NCI-H2196 treated with DMSO at 0.1 percent for 48 hours (cell line): ENCODE measurements around the gene RPS18.
"Not testable (repeated sequence)": the region's sequence is repeated elsewhere in the genome, so short reads cannot be mapped to it uniquely, and the experiment has no call there.

Experiments used
- DNase-seq: peaks from one replicate; lab custom pipeline; 2025; ENCODE audit not compliant: unreplicated experiment; lab: John Stamatoyannopoulos, UW

The RPS18 gene

DNA sequence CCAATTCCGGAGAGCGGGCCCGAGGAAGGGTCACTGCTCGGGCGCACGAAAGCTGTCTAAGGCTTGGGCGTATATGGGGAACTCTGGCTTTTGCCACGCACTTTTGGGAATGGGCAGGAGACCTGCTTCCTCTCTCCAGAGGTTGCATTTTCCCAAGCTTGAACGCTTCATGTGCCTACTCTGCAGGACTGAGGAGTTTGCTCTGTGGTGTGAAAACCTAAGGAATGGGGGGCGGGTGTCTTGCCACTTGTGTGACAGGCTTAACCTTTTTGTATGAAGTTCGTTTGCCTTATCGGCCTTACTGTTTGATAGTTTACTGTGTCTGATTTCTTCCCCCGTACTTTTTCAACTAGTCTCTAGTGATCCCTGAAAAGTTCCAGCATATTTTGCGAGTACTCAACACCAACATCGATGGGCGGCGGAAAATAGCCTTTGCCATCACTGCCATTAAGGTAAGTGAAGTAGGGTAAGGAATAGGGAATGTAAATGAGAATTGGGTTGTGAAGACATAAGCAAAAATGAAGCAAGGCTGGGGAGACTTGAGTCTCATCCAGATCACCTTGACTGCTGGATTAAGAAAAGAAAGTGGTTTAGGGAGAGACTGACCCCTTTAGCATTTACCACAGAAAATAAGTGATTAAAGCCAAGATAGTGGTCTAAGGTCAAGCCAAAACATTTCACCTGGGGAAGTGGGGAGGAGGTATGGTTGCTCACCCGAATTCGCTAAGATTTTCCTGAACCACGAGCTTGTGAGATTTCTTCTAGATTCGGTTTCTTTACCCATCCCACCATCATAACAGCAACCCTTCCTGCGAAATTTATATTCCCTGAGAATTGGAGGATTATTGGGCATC, 627 bp downstream of the RPS18 start:
- DNase-seq = no peak

DNA sequence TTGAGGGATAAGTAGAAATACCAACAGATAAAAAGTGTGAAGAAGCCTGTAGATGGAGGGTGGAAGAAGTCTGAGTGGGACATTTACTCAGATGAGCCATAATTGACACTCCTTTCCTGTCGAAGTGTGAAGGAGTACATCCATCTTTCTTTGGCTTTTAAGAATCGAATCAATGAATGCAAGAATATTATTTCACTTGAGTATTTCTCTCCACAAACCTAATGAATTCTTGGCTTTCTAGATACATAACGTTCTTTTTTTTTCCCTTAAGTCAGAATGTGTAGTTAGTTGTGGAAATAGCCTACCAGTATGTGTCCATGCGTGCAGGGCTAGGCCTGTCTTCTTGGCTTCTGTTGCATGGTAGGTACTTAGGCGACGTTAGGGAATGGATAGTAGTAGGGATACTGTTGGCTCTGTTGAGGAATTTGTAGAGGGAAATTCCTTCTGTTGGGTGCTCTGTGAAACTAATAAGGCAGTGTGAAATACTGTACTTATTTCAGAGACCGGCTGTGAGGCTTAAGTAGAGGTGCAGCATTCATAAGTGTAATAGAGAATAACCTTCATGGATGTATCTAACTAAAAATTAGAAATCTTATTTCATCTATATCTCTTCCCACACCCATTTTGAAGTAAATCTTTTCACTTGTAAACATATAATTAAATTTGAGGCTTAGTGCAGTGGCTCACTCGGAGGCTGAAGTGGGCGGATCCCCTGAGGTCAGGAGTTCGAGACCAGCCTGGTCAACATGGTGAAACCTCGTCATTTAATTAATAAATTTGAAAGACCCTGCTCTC, 1.5 kb downstream of the RPS18 start:
- no peak for DNase-seq

DNA sequence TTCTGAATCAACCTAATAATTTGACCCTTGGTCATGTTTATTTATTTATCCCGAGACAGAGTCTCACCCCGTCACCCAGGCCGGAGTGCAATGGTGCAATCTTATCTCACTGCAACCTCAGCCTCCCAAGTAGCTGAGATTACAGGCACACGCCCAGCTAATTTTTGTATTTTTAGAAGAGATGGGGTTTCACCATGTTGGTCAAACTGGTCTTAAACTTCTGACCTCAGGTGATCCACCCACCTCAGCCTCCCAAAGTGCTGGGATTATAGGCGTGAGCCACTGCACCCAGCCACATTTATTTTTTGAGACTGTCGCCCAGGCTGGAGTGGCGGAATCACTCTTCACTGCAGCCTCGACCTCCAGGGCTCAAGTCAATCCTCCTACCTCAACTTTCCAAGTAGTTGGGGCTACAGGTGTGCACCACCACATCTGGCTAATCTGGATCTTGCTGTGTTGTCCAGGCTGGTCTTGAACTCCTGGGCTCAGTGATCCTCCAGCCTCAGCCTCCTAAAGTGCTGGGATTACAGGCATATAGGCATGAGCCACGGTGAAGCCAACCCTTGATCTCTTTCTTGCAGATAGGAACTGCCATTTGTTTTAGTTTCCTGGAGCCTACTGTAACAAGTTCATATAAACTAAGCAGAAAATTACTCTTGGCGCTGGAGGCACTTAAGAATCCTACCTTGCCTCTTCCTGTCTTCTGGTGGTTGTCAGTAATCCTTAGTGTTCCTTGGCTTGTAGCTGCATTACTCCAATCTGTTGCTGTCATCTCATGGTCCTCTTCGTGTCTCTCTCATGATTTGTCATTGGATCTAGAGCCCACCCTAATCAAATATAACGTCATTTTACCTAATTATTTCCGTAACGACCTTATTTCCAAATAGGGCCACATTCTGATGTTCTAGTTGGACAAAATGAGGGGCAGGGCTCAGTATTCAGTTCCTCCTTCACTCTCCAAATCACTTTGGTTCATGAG, 2.3 kb downstream of the RPS18 start:
- DNase-seq = no peak

DNA sequence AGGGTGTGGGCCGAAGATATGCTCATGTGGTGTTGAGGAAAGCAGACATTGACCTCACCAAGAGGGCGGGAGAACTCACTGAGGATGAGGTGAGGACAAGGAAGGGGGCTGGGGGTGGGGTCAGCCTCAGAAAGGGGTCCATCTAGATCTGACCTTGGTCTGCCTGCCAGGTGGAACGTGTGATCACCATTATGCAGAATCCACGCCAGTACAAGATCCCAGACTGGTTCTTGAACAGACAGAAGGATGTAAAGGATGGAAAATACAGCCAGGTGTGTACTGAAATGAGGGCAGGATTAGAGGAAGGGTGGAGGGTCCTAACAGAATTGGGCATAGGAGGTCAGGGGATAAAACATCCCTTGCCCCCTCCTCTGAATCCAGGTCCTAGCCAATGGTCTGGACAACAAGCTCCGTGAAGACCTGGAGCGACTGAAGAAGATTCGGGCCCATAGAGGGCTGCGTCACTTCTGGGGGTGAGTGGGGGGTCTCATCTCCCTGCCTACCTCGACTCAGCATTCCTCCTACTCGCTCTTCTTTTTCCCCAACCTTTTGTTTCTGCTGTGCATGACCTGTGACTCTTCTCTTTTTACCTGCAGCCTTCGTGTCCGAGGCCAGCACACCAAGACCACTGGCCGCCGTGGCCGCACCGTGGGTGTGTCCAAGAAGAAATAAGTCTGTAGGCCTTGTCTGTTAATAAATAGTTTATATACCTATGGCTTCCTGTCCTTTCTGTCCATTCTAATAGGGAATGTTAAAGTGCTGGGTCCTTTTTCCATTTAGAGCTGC, 4.1 kb downstream of the RPS18 start:
- DNase-seq = not testable (repeated sequence)

DNA sequence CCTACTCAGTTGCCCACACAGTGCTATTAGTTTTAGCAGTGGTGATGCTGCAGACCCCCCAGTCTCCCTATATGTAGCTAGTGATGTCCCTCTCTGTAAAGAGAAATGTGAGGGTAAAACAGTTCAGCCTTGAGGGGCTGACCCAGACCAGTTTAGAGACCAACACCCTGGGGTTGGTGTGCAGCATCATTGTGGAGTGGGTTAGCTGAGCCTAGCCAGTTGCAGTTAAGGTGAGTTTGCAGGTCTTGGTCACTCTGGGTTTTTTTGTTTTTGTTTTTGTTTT, 4.6 kb downstream of the RPS18 start:
- DNase-seq = no peak

DNA sequence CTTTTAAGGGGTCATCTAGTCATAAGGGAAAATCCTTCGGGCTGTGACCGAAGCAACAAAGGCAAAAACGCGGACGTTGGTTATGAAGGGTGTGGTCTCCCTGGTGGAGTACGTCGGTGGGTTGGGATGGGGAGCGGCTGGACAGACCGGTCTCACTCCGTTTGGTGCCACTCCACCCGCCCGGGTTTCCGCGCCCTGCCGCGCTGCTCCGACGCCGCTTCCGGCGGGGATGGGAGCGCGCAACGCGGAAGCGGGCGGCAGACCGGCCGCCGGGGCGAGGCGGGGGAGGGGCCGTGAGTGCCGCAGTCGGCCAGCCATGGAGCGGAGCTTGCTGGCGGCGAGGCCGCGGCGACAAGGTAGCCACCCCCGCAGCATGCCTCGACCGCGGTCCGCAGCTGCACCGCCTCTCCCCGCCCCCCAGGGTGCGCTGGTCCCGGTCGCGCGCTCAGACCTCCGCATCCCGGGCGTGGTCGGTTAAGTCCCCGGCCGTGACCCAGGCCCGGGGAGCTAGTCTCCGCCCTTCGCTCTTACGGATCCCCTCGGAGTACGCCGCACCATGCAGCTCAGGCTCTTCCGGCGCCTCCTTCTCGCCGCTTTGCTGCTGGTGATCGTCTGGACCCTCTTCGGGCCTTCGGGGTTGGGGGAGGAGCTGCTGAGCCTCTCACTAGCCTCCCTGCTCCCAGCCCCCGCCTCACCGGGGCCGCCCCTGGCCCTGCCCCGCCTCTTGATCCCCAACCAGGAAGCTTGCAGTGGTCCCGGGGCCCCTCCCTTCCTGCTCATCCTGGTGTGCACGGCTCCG, 5.2 kb downstream of the RPS18 start, which contains the start of gene B3GALT4:
TSS of gene B3GALT4 (plus strand) at position 260 of the 799 bp plus-strand sequence. CDS start at position 557, 297 bp downstream.
- DNase-seq = peak; percentile 51

DNA sequence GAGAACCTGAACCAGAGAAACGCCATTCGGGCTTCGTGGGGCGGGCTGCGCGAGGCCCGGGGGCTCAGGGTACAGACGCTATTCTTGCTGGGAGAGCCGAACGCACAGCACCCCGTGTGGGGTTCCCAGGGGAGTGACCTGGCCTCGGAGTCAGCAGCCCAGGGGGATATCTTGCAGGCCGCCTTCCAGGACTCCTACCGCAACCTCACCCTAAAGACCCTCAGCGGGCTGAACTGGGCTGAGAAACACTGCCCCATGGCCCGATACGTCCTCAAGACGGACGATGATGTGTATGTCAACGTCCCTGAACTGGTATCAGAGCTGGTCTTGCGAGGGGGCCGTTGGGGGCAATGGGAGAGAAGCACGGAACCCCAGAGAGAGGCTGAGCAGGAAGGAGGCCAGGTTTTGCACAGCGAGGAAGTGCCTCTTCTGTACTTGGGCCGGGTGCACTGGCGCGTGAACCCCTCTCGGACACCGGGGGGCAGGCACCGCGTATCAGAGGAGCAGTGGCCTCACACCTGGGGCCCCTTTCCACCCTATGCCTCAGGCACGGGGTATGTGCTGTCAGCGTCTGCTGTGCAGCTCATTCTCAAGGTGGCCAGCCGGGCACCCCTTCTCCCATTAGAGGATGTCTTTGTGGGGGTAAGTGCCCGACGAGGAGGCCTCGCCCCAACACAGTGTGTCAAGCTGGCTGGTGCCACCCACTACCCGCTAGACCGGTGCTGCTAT, 6.0 kb downstream of the RPS18 start:
- DNase-seq = no peak

DNA sequence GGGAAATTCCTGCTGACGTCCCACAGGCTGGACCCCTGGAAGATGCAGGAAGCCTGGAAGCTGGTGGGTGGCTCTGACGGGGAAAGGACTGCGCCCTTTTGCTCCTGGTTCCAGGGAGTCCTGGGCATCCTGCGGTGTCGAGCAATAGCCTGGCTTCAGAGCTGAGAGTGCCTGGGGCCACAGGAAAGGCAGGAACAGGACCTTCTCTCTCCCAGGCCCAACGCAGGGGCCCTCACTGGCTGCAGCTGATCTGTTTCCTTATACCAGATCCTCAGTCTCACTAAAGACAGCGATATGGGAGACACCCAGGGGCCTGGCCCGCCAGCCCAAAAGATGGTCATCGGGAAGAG, 6.5 kb downstream of the RPS18 start:
- no peak for DNase-seq

DNA sequence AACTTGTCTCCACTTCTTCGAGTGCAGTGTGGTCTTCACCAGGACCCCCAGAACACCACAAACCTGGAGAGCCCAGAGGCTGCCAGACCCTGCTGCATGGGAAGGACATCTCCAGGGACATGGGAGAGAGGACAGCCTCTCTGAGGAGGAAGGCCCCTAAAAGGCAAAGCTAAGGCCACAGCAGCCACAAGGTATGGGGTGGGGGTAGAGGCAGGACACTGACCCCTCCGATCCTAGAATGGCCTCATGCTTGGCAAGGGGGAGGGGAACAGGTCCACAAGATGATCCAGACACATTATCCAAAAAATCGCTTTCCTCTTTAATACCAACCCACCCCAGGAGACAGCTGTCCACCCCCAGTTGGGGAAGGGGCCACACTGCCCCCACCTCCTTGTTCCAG, 6.9 kb downstream of the RPS18 start:
- DNase-seq = no peak

DNA sequence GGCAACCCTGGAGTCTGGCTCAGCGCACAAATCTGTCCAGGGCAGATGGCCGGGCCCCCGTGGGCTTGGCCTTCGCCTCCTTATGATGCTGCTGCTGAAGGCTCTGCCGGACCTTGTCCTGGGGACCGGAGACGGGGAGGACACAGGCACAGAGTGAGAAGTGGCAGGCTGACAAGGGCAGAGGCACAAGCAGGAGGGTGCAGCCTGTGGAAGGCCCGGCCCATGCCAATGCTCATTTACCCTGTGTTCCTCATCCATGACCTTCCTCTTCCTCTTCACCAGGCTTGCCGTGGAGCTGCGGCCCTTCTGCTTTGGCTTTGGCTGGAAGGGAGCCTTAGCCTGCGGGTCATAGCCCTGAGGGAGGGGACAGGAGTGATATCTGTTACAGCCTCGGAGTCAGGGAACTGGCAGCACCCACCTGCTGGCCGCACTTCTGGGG, 7.4 kb downstream of the RPS18 start:
- DNase-seq = no peak

DNA sequence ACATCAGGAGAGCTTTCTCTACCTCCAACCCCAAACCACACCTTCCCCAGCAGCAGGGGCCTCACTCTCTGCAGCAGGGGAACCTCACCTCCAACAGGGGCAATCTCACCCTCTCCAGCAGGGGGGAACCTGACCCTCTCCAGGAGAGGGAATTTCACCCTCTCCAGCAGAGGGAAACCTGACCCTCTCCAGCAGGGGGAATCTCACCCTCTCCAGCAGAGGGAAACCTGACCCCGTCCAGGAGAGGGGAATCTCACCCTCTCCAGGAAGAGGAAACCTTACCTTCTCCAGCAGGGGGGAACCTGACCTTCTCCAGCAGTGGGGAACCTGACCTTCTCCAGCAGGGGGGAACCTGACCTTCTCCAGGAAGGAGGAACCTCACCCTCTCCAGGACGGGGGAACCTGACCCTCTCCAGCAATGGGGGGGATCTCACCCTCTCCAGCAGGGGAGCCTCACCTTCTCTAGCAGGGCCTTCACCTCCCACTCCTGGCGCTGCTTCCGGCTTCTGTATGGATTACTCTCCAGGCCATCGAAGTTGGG, 8.2 kb downstream of the RPS18 start:
- peak; percentile 30 for DNase-seq

DNA sequence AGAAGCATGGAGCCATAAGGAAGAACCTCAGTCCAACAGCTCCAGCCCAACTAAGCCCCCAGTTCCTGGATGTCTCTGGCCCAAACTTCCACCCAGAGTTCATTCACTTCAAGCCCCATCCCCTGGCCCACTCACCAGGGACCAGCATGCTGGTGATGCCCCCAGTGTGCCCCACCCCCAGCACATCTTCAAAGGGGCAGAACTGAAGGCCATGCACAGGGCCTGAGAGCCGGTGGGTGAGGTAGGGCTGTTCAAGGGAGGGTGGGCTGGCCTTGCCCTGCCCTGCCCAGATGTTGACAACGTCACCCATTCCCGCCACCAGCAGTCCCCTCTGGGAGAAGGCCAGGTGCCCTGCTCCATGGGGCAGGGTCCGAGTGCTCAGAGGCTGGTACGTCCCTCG, 8.7 kb downstream of the RPS18 start:
- no peak for DNase-seq

DNA sequence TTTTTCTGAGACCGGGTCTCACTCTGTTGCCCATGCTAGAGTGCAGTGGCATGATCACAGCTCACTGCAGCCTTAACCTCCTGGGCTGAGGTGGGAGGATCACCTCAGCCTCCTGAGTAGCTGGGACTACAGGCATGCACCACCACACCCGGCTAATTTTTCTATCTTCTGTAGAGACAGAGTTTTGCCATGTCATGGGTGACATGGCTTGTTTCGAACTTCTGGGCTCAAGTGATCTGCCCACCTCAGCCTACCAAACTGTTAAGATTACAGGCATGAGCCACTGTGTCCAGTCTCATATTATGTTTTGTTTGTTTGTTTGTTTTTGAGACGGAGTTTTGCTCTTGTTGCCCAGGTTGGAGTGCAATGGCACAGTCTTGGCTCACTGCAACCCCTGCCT, 13.3 kb downstream of the RPS18 start:
- not testable (repeated sequence) for DNase-seq

DNA sequence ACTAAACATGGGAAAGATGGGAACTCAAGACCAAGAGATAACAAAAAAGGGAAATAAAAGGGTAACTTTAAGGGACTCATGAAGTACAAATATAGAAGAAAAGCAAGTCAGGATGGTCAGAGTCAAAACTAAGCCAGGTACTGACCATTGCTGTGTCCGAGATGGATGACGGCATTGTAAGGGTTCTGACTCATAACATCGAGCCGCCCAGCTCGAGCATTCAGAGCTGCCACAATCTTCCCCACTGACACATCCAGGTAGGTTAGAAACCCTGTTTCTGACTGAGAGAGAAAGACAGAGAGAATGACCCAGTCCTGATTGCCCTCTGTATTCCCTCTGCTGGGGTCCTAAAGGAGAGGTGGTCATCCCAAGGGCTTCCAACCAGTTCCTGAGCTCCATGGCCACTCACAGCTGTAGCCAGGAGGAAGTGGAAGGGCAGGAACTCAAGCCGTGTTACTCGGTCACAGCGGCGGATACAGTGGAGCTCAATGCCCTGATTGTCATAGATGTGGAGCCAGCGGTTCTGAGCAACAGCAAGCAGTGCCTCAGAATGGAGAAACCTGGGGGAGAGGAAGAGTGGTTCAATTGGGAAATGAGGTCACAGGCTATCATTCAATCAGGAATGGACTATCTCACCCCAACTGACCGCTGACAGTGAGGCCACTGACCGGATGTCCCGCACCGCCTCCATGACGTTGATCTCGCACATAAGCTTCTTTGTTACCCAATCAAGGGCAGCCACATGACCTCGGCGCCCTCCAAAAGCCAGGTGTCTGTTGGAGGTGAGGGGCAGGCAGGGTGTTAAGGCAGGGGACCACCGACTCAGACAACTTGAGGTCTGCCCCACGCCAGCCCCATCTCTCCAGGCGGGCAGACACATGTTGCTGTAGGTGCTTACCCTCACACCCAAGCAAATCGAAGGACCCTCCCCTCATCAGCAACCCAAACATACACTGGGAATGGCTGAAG, 15.4 kb downstream of the RPS18 start:
- DNase-seq = no peak

DNA sequence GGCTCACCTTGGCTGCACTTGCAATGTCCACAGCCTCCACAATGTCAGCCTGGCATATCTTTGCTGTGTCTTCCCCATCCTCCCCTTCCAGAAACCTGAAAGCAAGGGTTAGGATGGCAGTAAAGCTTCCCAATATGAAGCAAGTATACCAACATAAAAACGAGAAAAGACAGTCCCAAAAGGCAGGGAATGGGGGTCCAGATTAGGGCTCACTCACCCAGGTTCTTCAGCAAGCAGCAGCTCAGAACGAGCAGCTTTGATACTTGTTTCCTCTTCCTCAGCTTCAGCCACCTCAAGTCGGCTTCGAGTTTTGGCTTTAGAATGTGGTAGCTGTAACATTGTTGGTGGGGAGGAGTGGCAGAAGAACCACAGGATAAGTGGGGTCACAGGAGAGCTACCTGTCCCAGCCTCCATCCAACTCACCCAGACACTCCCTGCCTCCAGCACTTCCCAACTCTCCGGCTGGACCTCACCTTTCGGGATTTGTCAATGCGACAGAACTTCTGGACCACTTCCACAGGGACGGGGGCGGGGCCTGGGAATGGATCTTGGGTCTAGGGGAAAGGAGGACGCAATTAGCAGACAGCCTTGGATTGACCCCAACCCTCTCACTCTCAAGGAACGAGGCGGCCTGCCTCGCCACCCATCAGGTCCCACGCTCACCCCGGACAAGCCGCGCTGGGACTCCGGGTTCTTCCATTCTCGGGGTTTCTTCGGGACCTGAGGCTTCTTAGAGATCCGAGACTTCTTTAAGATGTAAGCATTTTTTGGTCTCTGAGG, 16.5 kb downstream of the RPS18 start:
- DNase-seq = no peak

DNA sequence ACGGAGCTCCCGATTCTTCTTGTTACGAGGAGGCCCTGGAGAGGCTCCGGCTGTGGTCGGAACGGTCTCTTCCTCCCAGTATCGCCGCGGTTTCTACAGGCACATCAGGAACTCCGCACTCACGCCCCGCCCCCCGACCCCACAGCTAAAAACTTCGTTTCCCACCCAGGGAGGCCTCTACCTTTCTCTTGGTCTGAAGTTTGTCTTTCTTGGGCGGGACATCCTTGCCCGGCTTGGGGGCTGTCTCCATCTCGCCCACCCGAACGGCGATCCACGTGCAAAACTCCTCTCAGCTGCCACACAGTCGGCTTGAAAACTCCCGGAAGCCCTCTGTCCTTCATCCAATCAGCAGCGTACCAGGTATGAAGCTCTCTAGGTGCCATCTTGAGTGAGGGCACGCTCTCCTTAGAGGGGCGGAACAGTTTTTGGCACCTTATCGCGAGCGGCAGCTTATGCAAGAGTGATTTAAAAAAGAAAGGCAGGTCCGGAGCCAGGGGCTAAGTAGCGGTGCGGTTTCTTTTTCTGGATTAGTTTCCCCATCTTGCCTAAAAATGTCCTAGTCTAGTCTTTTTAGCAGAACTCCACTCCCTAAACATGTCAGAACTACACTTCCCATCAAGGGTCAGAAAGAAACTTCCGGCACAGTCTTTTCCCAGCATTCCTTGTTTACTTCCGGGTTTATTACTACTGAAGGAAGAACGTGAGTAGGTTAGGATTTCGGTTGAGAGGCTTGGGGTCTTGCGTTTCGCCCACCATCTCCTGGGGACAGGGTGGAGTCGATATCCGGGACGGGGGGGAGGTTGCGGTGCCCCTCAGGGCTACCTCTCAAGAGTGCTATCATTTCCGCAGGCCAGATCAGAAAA, 17.3 kb downstream of the RPS18 start, which contains the start of the genes PFDN6 and WDR46:
TSS of gene PFDN6 (plus strand) at position 681 of the 863 bp plus-strand sequence. CDS start 256 bp downstream, outside the sequence.
TSS of gene WDR46 (minus strand) at position 319 of the 863 bp plus-strand sequence. CDS start at position 250, 69 bp downstream.
- DNase-seq = peak; percentile 87
